Activated CD4-positive, alpha-beta T cell treated with anti-CD3 and anti-CD28 coated beads, Interleukin-10, Interleukin-2, amounts not matched to agents 100 ng/mL and 50 ng/mL, durations not matched to agents 16 hours and 8 hours (primary cell): ENCODE measurements around the gene DNMT3L.
"Not testable (repeated sequence)": the region's sequence is repeated elsewhere in the genome, so short reads cannot be mapped to it uniquely, and the experiment has no call there.

ENCODE experiments used
- DNase-seq: peaks from one replicate; pipeline ENCODE4 v3.0.0-alpha.2; 2020

The DNMT3L gene

DNA sequence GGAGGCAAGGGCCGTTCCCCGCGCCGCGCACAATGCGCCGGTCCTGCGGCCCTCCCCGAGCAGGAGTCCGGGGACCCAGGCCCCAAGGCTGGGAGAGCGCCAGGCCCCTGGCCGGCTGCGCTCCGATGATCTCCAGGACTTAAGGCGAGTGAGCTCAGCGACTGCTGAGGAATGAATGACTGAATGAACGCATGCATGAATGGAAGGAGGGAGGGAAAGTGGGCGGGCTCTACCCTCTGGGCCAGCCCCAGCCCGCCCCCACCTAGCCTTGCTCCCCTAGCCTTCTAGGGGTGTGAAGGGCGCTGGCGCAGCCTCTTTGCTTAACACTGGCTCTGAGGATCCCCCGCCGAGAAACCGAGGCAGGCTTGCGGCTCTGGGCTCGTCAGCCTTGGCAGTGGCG is 20.4 kb downstream of the DNMT3L start:
- DNase-seq: not testable (repeated sequence)

DNA sequence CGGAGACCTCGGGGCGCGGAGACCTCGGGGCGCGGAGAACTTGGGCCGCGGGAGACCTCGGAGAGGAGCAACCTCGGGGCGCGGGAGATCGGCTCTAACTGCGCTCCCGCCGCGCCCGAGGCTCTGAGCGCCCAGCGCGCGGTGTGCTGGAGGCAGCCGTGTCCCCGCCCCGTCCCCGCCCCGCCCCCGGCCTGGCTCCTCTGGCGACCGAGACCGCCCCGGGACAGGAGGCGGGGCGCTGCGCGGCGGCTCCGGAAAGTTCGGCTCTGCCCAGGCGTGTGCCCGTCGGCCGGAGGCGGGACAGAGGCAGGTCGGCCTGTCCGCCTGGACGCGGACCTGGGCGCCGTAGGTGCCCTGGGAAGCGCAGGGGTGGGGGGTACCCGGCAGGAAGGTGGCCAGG is 20.9 kb downstream of the DNMT3L start, which contains the start of gene ICOSLG:
Gene ICOSLG (minus strand): TSS at position 102 of the 400 bp plus-strand sequence. CDS start 126 bp downstream, outside the sequence.
- DNase-seq: not testable (repeated sequence)

DNA sequence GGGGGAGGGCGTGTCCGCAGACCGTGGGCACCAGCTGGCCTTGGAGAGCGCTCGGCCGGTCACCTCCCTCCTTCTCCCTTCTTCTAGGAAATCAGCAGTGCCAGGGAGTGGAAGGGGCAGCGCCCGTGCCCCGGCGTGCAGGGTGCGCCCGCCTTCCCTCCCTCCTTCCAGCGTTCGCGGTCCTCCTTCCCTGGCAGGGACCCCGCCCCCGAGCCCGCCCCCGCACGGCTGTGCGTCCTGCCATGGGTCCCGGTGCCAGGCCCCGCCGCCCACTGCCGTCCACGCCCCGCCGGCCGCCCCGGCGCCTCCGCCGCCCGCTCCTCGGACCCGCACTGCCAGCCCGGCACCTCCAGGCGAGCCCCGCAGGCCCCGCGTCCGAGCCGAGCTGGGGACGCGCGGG is 21.3 kb downstream of the DNMT3L start:
- not testable (repeated sequence) for DNase-seq

DNA sequence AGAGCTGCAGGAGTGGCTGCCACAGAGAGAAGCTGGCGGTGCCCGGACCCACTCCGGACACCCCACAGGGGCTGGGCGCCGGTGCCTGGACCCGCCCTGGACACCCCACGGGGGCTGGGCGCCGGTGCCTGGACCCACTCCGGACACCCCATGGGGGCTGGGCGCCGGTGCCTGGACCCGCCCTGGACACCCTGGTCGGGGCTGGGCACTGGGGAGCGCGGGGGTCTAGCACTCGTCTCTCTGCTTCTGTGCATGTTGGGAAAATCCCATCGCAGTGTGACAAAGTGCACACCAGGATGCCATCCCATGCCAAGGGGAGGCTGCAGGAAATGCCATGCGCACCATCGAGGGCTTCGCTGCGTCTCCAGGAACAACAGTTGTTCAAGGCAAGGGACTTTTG is 32.1 kb downstream of the DNMT3L start:
- not testable (repeated sequence) for DNase-seq

DNA sequence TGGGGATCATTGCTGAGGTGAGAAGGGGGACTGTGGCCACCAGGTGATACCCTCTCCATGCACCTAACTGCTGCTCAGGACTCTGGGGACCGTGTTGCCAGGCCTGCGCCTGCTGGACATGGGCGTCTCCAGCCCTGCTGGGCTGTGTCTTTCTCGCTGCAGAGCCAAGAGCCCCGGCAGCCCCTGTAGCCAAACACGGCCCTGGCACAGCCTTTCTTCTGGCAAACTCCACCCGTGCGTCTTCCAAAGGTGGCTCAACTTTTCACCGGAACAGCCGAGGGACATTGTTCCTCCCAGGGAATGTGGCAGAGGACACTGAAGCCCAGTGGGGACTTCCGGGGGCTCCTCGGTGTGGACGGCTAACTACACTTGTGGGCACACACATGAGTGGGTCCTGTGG is 33.6 kb downstream of the DNMT3L start:
- DNase-seq: not testable (repeated sequence)

DNA sequence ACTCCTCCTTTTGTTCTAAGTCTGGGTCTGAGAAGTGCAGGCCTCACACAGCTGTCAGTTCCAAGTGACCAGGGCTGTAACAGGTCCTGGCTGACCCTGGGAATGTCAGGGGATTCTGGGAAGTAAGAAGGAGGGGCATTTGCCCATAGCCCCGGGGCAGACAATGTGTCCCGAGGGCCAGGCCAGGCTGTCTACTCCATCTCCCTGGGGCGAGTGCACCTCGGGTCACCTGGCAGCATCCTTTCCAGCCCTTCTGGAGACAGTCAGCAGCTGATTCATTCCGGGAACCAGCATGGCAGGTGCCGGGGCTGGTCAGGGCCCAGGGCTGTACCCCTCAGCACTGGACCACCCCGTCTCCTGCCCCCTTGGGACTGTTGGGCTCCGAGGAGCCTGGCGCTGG is 34.1 kb downstream of the DNMT3L start:
- DNase-seq: not testable (repeated sequence)

DNA sequence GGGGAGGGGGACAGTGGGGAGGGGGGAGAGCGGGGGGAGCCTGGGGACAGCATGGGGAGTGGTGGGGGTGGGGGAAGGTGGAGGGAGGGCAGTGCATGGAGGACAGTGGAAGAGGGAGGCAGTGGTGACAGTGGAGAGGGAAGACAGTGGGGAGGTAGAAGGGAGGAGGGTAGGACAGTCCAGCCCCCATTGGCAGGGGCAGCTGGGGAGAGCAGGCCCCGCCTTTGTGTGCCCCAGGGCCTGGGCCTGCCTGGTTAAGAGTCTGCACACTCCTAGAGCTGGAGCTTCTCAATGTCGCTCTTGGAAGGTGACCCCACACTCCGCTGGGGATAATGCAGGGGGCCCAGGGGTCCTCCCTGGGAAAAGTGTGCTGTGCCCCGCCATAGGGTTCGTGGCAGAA is 36.1 kb downstream of the DNMT3L start:
- DNase-seq: not testable (repeated sequence)

DNA sequence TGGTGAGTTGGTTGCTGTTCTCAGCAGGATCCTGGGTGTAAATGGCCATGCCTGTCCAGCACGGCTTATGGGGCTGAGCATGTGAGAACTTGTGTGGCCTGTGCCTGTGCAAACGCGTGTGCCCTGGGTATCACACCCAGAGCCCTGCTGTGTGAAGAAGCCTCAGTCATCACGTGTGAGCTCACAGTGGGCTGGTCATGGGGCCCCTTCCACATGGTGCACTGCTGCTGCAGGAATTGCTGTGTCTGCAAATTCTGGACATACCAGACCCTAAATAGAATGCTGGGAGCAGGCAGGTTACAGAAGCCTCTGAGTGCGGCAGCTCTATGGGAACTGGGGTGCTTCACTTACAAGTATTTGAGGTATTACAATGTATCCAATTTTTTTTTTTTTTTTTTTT is 38.4 kb downstream of the DNMT3L start:
- DNase-seq: not testable (repeated sequence)

DNA sequence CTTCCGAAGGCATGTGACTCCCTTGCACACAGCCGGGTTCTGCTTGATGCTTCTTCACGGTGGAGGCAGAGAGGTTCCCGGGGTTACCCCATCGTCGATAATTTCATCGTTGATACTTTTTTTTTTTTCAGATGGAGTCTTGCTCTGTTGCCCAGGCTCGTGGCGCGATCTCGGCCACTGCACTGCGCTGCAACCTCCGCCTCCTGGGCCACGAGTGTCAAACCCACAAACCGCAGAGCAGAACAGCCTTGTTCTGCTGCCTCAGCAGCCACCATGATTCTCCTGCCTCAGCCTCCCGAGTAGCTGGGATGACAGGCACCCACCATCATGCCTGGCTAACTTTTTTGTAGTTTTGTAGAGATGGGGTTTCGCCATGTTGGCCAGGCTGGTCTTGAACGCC is 41.0 kb downstream of the DNMT3L start:
- DNase-seq: not testable (repeated sequence)

DNA sequence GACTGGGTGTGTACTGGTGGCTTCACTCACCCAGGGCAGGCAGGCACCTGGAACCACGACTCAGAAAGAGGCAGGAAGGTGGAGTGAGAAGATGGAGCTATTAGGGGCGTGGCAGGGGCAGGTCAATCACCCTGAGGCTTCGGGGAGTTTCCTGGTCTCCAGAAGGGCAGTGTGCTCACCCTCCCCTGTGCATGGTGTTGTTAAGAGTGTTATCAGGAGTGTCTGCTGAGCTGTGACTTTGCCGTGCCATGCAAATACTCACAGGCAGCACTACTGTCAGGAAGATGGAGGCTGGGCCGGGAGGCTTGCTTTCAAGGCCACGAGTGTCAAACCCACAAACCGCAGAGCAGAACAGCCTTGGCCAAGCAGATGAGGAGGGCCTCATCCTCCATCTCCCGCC is 43.2 kb downstream of the DNMT3L start:
- DNase-seq: not testable (repeated sequence)

DNA sequence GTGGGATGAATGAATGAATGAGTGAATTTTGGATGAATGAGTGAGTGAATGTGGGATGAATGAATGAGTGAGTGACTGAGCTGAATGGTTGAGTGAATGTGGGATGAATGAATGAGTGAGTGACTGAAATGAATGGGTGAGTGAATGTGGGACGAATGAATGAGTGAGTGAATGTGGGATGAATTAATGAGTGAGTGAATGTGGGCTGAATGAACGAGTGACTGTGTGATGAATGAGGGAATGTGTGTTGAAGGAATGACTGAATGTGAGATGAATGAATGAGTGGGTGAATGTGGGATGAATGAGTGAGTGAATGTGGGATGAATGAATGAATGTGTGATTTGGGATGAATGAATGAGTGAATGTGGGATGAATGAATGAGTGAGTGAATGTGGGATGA is 49.7 kb downstream of the DNMT3L start:
- not testable (repeated sequence) for DNase-seq

DNA sequence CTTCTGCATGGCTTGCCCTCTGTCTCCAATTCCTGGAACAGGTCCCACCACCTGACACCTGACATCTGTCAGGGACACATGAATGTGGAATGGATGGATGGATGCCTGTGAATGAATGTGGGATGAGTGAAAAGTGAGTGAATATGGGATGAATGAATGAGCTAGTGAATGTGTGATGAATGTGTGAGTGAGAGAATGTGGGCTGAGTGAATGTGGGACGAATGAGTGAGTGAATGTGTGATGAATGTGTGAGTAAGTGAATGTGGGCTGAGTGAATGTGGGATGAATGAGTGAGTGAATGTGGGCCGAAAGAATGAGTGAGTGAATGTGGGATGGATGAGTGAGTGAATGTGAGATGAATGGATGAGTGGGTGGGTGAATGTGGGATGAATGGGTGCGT is 50.1 kb downstream of the DNMT3L start:
- DNase-seq: not testable (repeated sequence)

DNA sequence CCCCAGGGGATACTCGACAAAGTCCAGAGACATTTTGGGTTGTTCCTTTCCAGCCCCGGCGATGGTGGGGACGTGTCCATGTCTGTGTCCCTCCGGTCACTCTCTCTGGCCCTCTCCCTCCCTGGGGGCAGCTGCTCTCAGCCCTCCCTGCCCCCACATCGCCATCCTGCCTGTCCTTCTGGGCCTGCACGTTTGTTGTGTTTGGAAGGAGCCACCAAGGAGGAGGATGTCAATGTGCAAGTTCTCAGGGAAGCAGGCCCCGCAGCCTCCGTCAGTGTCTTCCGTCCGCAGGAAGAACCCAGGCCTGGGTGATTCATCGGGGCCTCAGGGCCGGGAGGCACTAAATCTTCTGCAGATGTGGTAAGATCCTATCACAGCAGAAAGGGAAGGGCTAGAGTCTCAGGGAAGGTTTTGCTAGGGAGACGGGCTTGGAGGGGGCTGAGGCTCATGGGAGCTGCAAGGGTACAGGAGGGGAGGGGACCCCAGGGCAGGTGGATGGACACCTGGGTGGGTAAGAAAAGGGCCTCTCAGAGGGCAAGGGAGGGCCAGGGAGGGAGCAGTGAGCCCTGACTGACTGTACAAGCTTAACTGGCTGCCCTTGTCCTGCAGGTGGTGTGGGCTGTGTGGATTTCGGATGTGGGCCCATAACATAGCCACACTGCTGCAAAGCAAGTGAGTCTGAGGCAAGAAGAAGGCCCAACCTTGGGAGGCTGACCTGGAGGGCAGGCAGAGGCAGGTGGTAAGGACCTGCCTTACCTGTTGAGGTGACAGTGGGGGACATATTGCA is 53.6 kb downstream of the DNMT3L start:
- DNase-seq: not testable (repeated sequence)

DNA sequence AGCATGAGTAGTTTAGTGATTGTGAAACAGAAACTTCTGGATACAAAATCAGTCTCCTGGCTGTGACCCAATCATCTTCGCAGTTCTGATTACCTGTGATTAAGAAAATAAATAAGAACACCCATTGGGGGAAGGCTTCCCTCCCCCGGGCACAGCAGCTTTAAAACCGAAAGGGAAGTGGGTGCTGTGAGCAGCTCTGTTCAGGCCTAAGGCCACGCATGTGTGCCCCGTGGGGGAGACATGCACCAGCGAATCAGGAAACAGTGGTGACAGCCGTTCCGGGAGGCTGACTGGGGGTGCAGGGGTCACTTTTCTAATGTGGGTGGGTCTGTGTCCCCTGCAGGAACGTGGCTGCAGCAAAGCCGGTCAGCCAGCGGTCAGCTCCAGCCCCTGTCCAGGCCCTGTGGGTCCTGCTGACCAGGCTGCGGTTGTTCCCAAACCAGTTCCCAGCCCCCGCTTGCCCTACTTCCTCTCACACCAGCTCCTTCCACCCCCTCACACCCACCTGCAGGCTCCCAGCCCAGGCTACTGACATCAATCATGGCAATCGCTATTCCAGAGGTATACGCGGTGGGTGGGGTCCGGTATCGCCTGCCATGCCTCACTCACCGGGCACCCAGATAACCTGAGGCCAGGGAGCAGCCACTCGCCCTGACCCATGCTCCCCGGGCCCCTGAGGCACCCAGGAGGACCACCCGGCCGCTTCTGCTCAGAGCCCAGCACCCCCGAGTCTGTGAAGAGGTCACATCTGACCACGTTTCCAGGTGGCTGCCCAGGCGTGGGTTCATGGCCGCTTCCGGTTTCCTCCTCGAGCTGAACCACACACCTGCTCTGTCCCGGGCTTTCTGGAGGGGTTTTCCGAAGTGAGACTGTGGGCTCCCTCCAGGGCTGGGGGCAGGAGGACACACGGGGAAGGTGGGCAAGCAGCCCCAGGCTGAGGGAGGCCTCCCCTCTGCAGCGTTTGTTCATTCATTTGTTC is 54.7 kb downstream of the DNMT3L start:
- not testable (repeated sequence) for DNase-seq

DNA sequence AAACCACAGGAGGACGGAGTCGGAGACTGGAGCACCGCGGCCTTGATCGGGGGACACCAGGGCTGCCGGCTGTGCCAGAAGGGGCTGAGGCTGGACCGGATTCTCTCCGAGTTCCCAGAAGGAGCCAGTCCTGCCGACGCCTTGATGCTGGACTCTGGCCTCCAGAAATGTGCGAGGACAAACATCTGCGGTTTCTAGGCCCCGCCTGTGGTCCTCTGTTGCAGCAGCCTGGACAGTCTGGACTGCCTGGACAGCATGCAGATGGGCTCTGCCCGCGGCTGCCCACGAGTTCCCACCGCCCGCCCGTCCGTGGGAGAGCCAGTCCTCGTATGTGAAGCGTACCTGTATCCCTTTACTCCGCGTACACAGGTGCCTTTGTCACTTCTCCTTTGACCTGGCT is 55.5 kb downstream of the DNMT3L start:
- DNase-seq: not testable (repeated sequence)

DNA sequence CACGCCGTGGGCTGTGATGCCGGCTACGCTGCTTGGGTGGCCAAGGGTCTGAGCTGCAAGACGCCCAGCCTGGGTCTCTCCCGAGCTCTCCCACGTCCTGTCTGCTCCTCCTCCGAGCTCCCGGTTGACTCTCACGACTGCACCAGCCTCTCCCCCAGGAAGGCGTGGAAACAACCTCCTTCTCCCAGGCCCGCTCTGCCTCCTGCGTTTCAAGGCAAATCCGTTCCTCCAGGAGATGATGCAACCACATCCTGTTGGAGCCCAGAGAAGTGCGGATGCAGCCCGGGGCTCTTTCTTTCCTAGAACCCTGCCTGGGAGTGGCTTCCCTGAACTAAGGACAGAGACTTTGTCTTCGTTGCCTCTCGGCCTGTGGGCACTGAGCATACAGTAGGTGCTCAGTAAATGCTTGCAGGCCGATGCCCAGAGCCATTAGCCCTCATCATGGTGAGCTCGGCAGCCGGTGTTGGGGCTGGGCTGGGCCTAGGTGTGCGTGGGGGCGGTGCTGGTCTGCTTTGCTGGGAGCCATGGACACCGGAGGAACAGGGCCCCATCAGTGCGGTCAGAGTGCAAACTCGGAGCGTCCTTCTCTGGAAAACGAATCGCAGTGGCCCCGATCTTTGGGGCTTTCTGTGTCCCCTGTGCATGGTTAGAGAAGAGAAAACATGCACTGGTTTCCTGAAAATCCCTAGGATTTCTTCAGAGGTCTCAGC is 59.0 kb downstream of the DNMT3L start:
- DNase-seq: not testable (repeated sequence)

DNA sequence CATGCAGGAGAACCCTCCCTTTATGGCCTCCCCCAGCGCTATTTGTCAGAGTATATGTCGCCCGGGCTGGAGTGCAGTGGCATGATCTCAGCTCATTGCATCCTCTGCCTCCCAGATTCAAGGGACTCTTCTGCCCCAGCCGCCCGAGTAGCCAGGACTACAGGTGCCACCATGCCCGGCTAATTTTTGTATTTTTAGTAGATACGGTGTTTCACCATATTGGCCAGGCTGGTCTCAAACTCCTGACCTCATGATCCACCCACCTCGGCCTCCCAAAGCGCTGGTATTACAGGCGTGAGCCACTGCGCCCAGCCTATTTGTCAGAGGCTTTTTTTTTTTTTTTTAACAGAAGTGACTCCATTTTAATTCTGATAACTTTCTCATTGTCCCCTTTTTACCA is 61.7 kb downstream of the DNMT3L start:
- not testable (repeated sequence) for DNase-seq

DNA sequence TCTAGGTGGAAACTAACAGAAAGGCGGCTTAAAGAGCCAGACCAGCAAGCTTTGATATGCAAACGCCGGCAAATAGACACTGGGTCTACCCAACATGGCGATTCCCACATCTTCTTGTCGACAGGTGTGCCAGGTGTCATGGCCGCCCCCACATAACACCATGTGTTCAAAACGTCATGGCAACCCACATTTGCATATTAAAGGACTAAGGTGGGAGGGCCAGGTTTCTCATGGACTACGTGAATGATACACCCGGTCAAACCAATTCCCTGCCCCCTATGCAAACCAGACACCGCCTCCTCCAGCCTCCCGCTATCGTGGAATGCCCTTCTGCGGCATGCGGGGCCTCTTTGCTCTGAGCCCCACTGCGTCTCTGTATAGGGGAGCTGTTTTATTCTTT is 62.2 kb downstream of the DNMT3L start:
- DNase-seq: no peak

DNA sequence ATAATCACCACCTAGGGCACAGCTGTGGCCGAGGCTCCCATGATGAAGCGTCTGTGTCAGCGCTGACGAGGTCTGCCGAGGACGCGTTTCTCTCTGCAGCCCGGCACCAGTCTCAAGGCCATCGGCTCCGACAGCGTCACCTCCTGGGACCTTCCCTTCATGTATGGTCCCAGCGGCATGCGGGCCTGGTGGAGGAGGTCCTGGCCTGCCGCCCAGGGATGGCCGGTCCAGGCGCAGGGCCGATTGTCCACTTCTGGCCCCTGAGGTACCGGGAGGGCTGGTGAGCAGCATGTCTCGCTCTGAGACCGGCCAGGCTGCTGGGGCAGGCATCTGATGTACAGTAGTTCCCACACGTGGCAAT is 64.6 kb downstream of the DNMT3L start:
- DNase-seq: not testable (repeated sequence)
